Sigmoid colon (tissue), 7 donors: ENCODE results near the gene UVRAG. TPM values are rescaled to one million over a fixed set of nuclear protein-coding genes. Genes with fewer than 3 reads are reported as not detected.

Experiments used
- DNase-seq: peaks from one replicate; pipeline ENCODE4 v3.0.0-alpha.2; 2019
- H3K27ac ChIP-seq, 4 donors: fragments of 200-600 bp; sonication (generic); one replicate each; pipeline ENCODE4 v1.5.1; 2016 to 2019; ENCODE audit warnings: mild to moderate bottlenecking in 1 of 4
- H3K27me3 ChIP-seq, 3 donors: fragments of 200-600 bp; sonication (generic); one replicate each; pipeline ENCODE4 v1.5.1; 2019; ENCODE audit warnings: mild to moderate bottlenecking in 1 of 3
- H3K36me3 ChIP-seq, 4 donors: fragments of 200-600 bp; sonication (generic); one replicate each; pipeline ENCODE4 v1.5.1; 2016 to 2019
- H3K4me1 ChIP-seq, 4 donors: fragments of 200-600 bp; sonication (generic); one replicate each; pipeline ENCODE4 v1.5.1; 2017 to 2019
- H3K4me3 ChIP-seq, 4 donors: fragments of 200-600 bp; sonication (generic); one replicate each; pipeline ENCODE4 v1.5.1; 2017 to 2019; ENCODE audit warnings: mild to moderate bottlenecking in 2 of 4, moderate library complexity in 1 of 4
- H3K9me3 ChIP-seq, 4 donors: fragments of 200-600 bp in 3 of 4; sonication (generic) in 3 of 4; one replicate each; pipeline versions ENCODE4 v1.5.1 to v1.6.1; 2013 to 2019
- CTCF ChIP-seq, 4 experiments: fragments of 450-650 bp in 3 of 4; fragments of 200-600 bp in 1 of 4; IDR thresholded peaks; one replicate each; pipeline ENCODE4 v1.5.1; 2016 to 2019; ENCODE audit warnings: antibody characterized with exemption in 4 of 4, mild to moderate bottlenecking in 3 of 4, moderate library complexity in 2 of 4
- EP300 ChIP-seq, 4 donors: sonication (generic); formaldehyde crosslinking; IDR thresholded peaks; one replicate each; pipeline ENCODE4 v1.6.1; 2017; ENCODE audit warnings: antibody characterized with exemption in 4 of 4
- POLR2A ChIP-seq, 2 donors: fragments of 450-650 bp; IDR thresholded peaks; one replicate each; pipeline ENCODE4 v1.6.1; 2016; ENCODE audit warnings: antibody characterized with exemption in 2 of 2, mild to moderate bottlenecking in 2 of 2, moderate library complexity in 2 of 2
- POLR2AphosphoS5 ChIP-seq, 4 donors: sonication (generic); formaldehyde crosslinking; IDR thresholded peaks; one replicate each; pipeline ENCODE4 v1.6.1; 2017; ENCODE audit warnings: antibody characterized with exemption in 4 of 4
- WGBS, 2 donors: extraction: QIAGEN DNeasy Blood & Tissue Kit; methylation state at CpG; one replicate each; pipeline ENCODE4 v1.1.7; 2013; 5-methylcytosine and 5-hydroxymethylcytosine counted together
- intact Hi-C: fragments of 100-400 bp; cut with DNase I; formaldehyde crosslinking; loops from one replicate; pipeline ENCODE4 v1.15.1; 2023
- polyA plus RNA-seq, 3 donors: library from polyadenylated mRNA; stranded (reverse); fragments of 200-250 nt; gene quantifications; one replicate each; pipeline ENCODE4 v1.2.3, GENCODE V29; 2013
- total RNA-seq, 4 donors: library from RNA; depleted of rRNA; stranded (reverse); fragments of >200 nt; gene quantifications; one replicate each; pipeline ENCODE4 v1.1.0, GENCODE V29; 2016
- donor health status: healthy with polysubstance abuse.
- donor health status: Bipolar disorder and iron deficiency.
- donor health status: healthy.

UVRAG gene
- total and polyA plus RNA-seq, 7 donors = 4.9 to 43.2 (median 29.3) TPM

DNA sequence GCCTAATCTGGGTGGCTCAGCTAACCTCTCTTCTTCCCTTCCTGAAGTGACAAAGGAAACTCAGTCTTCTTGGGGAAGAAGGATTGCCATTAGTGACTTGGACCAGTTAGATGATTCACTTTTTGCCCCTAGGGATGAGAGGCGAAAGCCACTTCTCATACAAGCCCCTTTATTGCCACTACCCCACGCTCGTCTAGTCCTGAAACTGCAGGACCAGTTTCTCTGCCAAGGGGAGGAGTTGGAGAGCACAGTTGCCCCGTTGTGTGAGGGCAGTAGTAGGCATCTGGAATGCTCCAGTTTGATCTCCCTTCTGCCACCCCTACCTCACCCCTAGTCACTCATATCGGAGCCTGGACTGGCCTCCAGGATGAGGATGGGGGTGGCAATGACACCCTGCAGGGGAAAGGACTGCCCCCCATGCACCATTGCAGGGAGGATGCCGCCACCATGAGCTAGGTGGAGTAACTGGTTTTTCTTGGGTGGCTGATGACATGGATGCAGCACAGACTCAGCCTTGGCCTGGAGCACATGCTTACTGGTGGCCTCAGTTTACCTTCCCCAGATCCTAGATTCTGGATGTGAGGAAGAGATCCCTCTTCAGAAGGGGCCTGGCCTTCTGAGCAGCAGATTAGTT, 14.2 kb upstream of the UVRAG start:
- no peak for DNase-seq
- no peak overlapping the region for H3K4me3 ChIP-seq
- H3K36me3 ChIP-seq = no peaks in the 10 kb centered on the region
- no peaks in the 10 kb centered on the region for H3K27me3 ChIP-seq
- H3K4me1 ChIP-seq = no peaks in the 10 kb centered on the region
- WGBS, 2 donors = 55 to 86% methylated on average over 6 of the region's 6 CpGs
- H3K27ac ChIP-seq = no peak overlapping the region
- TF ChIP-seq POLR2AphosphoS5 (IDR thresholded peaks at IDR 0.05) = no peak
- no peak for TF ChIP-seq POLR2A (IDR thresholded peaks at IDR 0.05)
- TF ChIP-seq EP300 (IDR thresholded peaks at IDR 0.05) = no peak
- no peak for TF ChIP-seq CTCF (IDR thresholded peaks at IDR 0.05)
- no peaks in the 10 kb centered on the region for H3K9me3 ChIP-seq
- intact Hi-C loops = no loop called here

GRCh38 chr11:75801362-75802020, 13.5 kb upstream of the UVRAG start:
- intact Hi-C loops = loop anchor here (2.0 kb wide), 1 partner anchor 351 kb away; no protein-coding TSS in a partner anchor
- Histone ChIP-seq H3K4me3 (no peak overlapping the region), H3K4me1 (no peaks in the 10 kb centered on the region), H3K36me3 (no peaks in the 10 kb centered on the region), H3K9me3 (no peaks in the 10 kb centered on the region), H3K27me3 (no peaks in the 10 kb centered on the region), H3K27ac (no peak overlapping the region)
- no peak for TF ChIP-seq EP300 (IDR thresholded peaks at IDR 0.05)
- TF ChIP-seq POLR2A (IDR thresholded peaks at IDR 0.05) = no peak
- peak in 1 of 4 donors; percentile 11 for TF ChIP-seq POLR2AphosphoS5 (IDR thresholded peaks at IDR 0.05)
- DNase-seq = no peak
- 80 to 90% methylated on average over 9 of the region's 9 CpGs for WGBS, 2 donors

DNA sequence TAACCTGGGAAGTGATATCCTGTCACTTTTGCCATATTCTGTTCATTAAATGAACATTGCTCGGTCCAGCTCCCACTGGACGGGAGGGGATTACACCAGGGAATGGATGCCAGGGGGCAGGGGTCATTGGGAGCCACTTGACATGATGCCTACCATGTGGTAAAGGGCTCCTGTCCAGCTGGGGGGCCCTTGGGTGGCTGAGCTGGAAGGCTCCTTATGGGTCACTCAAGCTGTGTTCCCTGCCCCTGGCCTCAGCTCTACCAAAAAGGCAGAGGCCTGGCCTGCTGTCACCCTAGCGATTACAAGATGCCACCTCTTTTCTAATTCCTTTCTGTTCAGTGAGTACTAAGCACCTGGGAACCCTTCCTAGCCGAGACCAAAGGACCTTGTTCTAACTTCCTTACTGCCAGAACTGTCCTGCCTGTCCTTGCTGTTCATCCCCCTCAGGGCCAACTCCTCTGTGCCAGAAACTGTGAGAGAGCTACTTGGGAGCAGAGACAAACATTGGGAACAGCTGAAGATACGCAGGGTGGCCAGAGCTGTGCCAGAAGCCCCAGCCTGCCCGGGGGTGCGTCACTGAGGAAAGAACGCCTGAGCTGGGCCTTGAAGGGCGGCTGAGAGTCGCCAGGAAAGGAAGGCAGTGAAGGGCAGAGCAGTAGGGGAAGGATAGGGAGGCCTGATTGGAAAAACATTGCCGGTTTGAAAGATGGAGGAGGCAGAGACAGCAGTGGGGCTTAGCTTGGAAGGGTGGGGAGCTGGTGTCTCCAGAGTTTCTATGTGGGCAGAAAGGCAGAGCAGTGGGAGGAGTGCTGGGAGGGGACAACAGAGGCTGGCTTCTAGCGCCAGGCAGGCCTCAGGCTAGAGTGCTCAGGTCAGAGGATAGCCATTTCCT, 12.7 kb upstream of the UVRAG start:
- no peak for DNase-seq

DNA sequence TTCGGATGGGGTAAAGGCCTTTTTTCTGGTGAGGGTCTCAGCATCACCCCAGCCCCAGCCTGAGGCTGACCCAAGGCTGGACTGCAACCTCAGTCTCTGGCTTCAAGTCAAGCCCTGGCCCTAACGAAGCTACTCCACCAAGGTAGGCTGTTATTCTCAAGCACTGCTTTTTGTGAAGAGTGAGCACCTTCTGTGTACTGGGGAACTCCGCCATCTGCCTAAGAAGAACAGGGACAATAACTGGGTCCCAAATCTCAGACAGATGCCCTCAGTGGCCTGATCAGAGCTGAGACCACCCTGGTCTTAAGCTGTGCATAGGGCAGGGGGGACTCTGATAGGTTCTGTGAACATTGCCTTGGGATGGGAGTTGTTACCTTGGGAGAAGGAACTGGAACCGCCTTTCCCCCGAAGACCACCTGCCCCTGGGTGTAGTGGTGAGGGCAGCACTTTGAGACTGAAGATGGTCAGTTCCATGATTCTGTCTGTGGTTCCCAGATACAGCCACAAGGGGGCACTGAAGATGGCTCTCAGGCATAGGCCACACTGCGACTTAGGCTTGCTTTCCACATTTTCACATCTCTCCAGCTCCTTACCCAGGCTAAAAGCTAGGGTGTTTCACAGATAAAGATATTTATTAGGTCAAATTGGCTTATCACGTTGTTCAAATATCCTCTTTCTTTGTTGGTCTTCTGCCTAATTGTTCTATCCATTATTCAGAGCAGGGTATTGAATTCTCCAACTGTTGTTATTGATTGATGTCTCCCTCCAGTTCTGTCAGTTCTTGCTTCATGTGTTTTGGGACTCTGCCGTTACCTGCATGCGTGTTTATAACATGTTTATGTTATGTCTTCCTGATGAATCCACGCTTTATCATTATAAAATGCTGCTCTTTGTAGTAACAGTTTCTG, 11.8 kb upstream of the UVRAG start:
- Histone ChIP-seq H3K4me3 (no peak overlapping the region), H3K36me3 (no peaks in the 10 kb centered on the region), H3K27ac (no peak overlapping the region), H3K27me3 (no peaks in the 10 kb centered on the region), H3K4me1 (no peaks in the 10 kb centered on the region), H3K9me3 (no peaks in the 10 kb centered on the region)
- WGBS, 2 donors = 48 to 58% methylated on average over 10 of the region's 10 CpGs
- DNase-seq = peak; percentile 88
- intact Hi-C loops = loop anchor here (1.0 to 2.0 kb wide), 2 partner anchors 64 to 350 kb away; no protein-coding TSS in a partner anchor
- TF ChIP-seq EP300 (IDR thresholded peaks at IDR 0.05) (no peak), POLR2AphosphoS5 (IDR thresholded peaks at IDR 0.05) (no peak), CTCF (IDR thresholded peaks at IDR 0.05) (peak; percentile 77 to 95 (median 92))

More for the DNA sequence above, 12.7 kb upstream of the UVRAG start:
- Histone ChIP-seq H3K4me1 (no peaks in the 10 kb centered on the region), H3K27me3 (no peaks in the 10 kb centered on the region), H3K36me3 (no peaks in the 10 kb centered on the region), H3K27ac (no peak overlapping the region), H3K4me3 (no peak overlapping the region), H3K9me3 (no peaks in the 10 kb centered on the region)
- intact Hi-C loops = loop anchor here (2.0 kb wide), 1 partner anchor 351 kb away; no protein-coding TSS in a partner anchor
- TF ChIP-seq CTCF (IDR thresholded peaks at IDR 0.05) = no peak
- TF ChIP-seq EP300 (IDR thresholded peaks at IDR 0.05) = no peak
- TF ChIP-seq POLR2AphosphoS5 (IDR thresholded peaks at IDR 0.05) = no peak
- no peak for TF ChIP-seq POLR2A (IDR thresholded peaks at IDR 0.05)
- 92 to 93% methylated on average over 12 of the region's 12 CpGs for WGBS, 2 donors
